HepG2 (cell line): ENCODE data around the gene KLHL33. TPM values are rescaled to one million over a fixed set of nuclear protein-coding genes. Genes with fewer than 3 reads are reported as not detected.

Experiments used
- AFF4 ChIP-seq: sonication (generic); formaldehyde crosslinking; IDR thresholded peaks from 2 replicates; pipeline ENCODE4 v1.4.0; 2020; ENCODE audit warnings: missing genetic modification reagents
- ARNTL ChIP-seq: sonication (generic); formaldehyde crosslinking; IDR thresholded peaks from 2 replicates; pipeline ENCODE4 v1.4.0; 2020; ENCODE audit warnings: mild to moderate bottlenecking, missing genetic modification reagents
- EP300 ChIP-seq, 3 experiments: sonication (generic) in 1 of 3; formaldehyde crosslinking in 1 of 3; IDR thresholded peaks; 2 replicates each; pipeline versions ENCODE4 v1.5.1 to v1.6.1; 2011 to 2020; ENCODE audit warnings: low read depth in 2 of 3, low read length in 2 of 3, borderline replicate concordance in 1 of 3, improper control_type of control experiment in 1 of 3, mild to moderate bottlenecking in 1 of 3, missing genetic modification reagents in 1 of 3, moderate library complexity in 1 of 3
- HHEX ChIP-seq: IDR thresholded peaks from 2 replicates; pipeline ENCODE4 v1.6.1; 2016; ENCODE audit warnings: control low read depth
- KDM6A ChIP-seq: IDR thresholded peaks from 2 replicates; pipeline ENCODE4 v1.6.1; 2016; ENCODE audit warnings: low read depth
- KLF11 ChIP-seq: IDR thresholded peaks from 2 replicates; pipeline ENCODE4 v1.6.1; 2016; ENCODE audit warnings: missing compliant biosample characterization
- KLF9 ChIP-seq: IDR thresholded peaks from 2 replicates; pipeline ENCODE4 v1.6.1; 2016; ENCODE audit warnings: low read depth
- NPAS2 ChIP-seq: sonication (generic); formaldehyde crosslinking; IDR thresholded peaks from 2 replicates; pipeline ENCODE4 v1.8.0; 2022; ENCODE audit warnings: mild to moderate bottlenecking, missing genetic modification reagents, borderline replicate concordance
- RBFOX2 ChIP-seq: fragments of 200-400 bp; formaldehyde crosslinking; IDR thresholded peaks from 2 replicates; pipeline ENCODE4 v1.6.1; 2017; ENCODE audit warnings: low read depth, mild to moderate bottlenecking, low read length
- REXO4 ChIP-seq: sonication (generic); formaldehyde crosslinking; IDR thresholded peaks from 2 replicates; pipeline ENCODE4 v1.8.0; 2022; ENCODE audit warnings: missing genetic modification reagents, mild to moderate bottlenecking, borderline replicate concordance
- SMARCC2 ChIP-seq: fragments of 450-650 bp; IDR thresholded peaks from 2 replicates; pipeline ENCODE4 v1.6.1; 2017; ENCODE audit warnings: antibody characterized with exemption, mild to moderate bottlenecking
- SYNCRIP ChIP-seq: fragments of 200-400 bp; formaldehyde crosslinking; IDR thresholded peaks from 2 replicates; pipeline ENCODE4 v1.6.1; 2018; ENCODE audit warnings: mild to moderate bottlenecking, low read depth, low read length; ENCODE audit not compliant: insufficient read depth
- ZBTB20 ChIP-seq: sonication (generic); formaldehyde crosslinking; IDR thresholded peaks from 2 replicates; pipeline ENCODE4 v1.8.1; 2023; ENCODE audit warnings: missing genetic modification reagents, low read depth, mild to moderate bottlenecking, borderline replicate concordance
- ZFP91 ChIP-seq: sonication (generic); formaldehyde crosslinking; IDR thresholded peaks from 2 replicates; pipeline ENCODE4 v1.9.0; 2022; ENCODE audit warnings: missing genetic modification reagents, mild to moderate bottlenecking, borderline replicate concordance
- ZNF3 ChIP-seq: IDR thresholded peaks from 2 replicates; pipeline ENCODE4 v1.7.0; 2017; ENCODE audit warnings: inconsistent platforms
- ZNF484 ChIP-seq: sonication (generic); formaldehyde crosslinking; IDR thresholded peaks from 2 replicates; pipeline ENCODE4 v1.5.1; 2020; ENCODE audit warnings: mild to moderate bottlenecking, low read depth, missing genetic modification reagents, borderline replicate concordance
- ZNF768 ChIP-seq: sonication (generic); formaldehyde crosslinking; IDR thresholded peaks from 2 replicates; pipeline ENCODE4 v1.4.0; 2020; ENCODE audit warnings: missing genetic modification reagents
- ZSCAN20 ChIP-seq: sonication (generic); formaldehyde crosslinking; IDR thresholded peaks from 2 replicates; pipeline ENCODE4 v1.4.0; 2020; ENCODE audit warnings: missing genetic modification reagents, mild to moderate bottlenecking, borderline replicate concordance
- ZSCAN31 ChIP-seq: sonication (generic); formaldehyde crosslinking; IDR thresholded peaks from 2 replicates; pipeline ENCODE4 v1.5.0; 2020; ENCODE audit warnings: low read depth, mild to moderate bottlenecking, missing genetic modification reagents
- polyA plus RNA-seq, 8 experiments: library from polyadenylated mRNA; depleted of rRNA in 3 of 8; stranded (reverse) in 7 of 8; unstranded in 1 of 8; fragments of >200 nt; fragmentation: Illumina TruSeq in 4 of 8; extraction: Trizol in 4 of 8; gene quantifications; 2 replicates each; pipeline versions ENCODE4 v1.2.1 to v1.2.3, GENCODE V29; 2011 to 2016; ENCODE audit warnings: low read depth in 4 of 8, missing spikeins in 1 of 8, mixed read lengths in 1 of 8; ENCODE audit not compliant: insufficient read depth in 1 of 8
- total RNA-seq, 5 experiments: library from RNA; depleted of rRNA; stranded (reverse); fragments of >200 nt; fragmentation: Illumina TruSeq; extraction: Trizol; gene quantifications; 2 replicates each; pipeline ENCODE4 v1.2.3, GENCODE V29; 2016; ENCODE audit warnings: low read depth in 1 of 5
- TF ChIP-seq, protein P1 (sequence below): sonication (generic); formaldehyde crosslinking; IDR thresholded peaks from 2 replicates; pipeline ENCODE4 v1.4.0; 2020; ENCODE audit warnings: mild to moderate bottlenecking, missing genetic modification reagents
- TF ChIP-seq, protein P2 (sequence below): IDR thresholded peaks from 2 replicates; pipeline ENCODE4 v1.6.1; 2012; ENCODE audit warnings: inconsistent platforms

The KLHL33 gene
- total and polyA plus RNA-seq, 2 of the 13 experiments (the other 11 are each of a cell fraction or from before 2014, with no cell fraction given), result not detected

DNA sequence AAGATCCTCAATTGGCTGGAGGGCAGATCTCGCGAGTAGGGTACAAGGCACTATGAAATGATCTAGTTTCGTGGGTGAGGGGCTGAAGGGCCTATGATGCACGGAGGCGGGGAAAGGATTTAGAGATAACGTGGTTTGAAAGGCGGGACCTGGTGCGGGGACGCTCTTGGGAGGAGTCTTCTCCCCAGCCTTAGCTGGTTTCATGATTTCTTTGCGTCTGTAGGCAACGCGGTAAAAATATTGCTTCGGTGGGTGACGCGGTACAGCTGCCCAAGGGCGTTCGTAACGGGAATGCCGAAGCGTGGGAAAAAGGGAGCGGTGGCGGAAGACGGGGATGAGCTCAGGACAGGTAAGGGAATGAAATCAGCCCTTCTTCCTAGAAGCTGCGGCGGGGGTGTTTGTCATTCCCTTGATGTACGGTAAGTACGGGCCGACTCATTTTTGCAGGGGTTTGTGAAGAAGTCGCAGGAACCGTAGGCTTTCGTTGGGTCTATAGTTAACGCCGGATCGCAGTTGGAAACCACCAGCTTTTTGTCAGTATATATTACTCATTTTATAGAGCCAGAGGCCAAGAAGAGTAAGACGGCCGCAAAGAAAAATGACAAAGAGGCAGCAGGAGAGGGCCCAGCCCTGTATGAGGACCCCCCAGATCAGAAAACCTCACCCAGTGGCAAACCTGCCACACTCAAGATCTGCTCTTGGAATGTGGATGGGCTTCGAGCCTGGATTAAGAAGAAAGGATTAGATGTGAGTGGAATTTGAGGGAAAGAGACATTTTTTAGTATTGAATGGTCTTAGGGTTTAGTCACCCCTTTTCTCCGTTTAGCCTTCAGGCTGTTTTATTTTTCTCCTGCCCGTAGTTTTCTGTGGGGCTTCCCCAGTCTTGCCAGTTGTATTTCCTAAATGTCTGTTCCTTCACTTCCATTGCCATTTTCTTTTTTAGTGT is 19.7 kb upstream of the KLHL33 start (continued):
- TF ChIP-seq ZFP91 (CRISPR knock-in tag) (peak; percentile 36), ARNTL (no peak; the same call in 1 of the 2 replicates), RBFOX2 (peak; percentile 66; the same call in 1 of the 2 replicates), ZBTB20 (CRISPR knock-in tag) (no peak), ZNF3 (CRISPR knock-in tag) (no peak), HHEX (no peak), SMARCC2 (no peak), SYNCRIP (no peak), NPAS2 (CRISPR knock-in tag) (no peak), ZSCAN31 (CRISPR knock-in tag) (0 out of 2 replicates have a peak, but pooled peaks have one; percentile 4), REXO4 (CRISPR knock-in tag) (peak; percentile 89; the same call in 1 of the 2 replicates), KDM6A (CRISPR knock-in tag) (no peak), ZSCAN20 (0 out of 2 replicates have a peak, but pooled peaks have one; percentile 16), ZNF484 (CRISPR knock-in tag) (0 out of 2 replicates have a peak, but pooled peaks have one; percentile 25), KLF9 (CRISPR knock-in tag) (no peak), EP300 (IDR thresholded peaks at IDR 0.05; ENCODE audit: low read depth in 2 of 2, low read length in 2 of 2) (peak; percentile 1 to 40; a peak in 1 of 4 replicates), EP300 (CRISPR knock-in tag; IDR thresholded peaks at IDR 0.05; ENCODE audit: borderline replicate concordance) (no peak), AFF4 (no peak), KLF11 (CRISPR knock-in tag) (no peak), ZNF768 (CRISPR knock-in tag) (no peak)
- TF ChIP-seq, protein P1, sequence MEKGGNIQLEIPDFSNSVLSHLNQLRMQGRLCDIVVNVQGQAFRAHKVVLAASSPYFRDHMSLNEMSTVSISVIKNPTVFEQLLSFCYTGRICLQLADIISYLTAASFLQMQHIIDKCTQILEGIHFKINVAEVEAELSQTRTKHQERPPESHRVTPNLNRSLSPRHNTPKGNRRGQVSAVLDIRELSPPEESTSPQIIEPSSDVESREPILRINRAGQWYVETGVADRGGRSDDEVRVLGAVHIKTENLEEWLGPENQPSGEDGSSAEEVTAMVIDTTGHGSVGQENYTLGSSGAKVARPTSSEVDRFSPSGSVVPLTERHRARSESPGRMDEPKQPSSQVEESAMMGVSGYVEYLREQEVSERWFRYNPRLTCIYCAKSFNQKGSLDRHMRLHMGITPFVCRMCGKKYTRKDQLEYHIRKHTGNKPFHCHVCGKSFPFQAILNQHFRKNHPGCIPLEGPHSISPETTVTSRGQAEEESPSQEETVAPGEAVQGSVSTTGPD (CRISPR knock-in tag), result no peak
- TF ChIP-seq, protein P2, sequence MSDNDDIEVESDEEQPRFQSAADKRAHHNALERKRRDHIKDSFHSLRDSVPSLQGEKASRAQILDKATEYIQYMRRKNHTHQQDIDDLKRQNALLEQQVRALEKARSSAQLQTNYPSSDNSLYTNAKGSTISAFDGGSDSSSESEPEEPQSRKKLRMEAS, result 0 out of 2 replicates have a peak, but pooled peaks have one; percentile 21
